HG03108 (cell line): Measurements from ENCODE around the gene DENND2D.
"Not testable (repeated sequence)": the region's sequence is repeated elsewhere in the genome, so short reads cannot be mapped to it uniquely, and the experiment has no call there.

ENCODE experiments used
- ATAC-seq: cut with Tn5 transposase; IDR thresholded peaks from one replicate; pipeline ENCODE4 v1.9.1; 2021; ENCODE audit warnings: moderate library complexity; ENCODE audit not compliant: unreplicated experiment

The DENND2D gene

DNA sequence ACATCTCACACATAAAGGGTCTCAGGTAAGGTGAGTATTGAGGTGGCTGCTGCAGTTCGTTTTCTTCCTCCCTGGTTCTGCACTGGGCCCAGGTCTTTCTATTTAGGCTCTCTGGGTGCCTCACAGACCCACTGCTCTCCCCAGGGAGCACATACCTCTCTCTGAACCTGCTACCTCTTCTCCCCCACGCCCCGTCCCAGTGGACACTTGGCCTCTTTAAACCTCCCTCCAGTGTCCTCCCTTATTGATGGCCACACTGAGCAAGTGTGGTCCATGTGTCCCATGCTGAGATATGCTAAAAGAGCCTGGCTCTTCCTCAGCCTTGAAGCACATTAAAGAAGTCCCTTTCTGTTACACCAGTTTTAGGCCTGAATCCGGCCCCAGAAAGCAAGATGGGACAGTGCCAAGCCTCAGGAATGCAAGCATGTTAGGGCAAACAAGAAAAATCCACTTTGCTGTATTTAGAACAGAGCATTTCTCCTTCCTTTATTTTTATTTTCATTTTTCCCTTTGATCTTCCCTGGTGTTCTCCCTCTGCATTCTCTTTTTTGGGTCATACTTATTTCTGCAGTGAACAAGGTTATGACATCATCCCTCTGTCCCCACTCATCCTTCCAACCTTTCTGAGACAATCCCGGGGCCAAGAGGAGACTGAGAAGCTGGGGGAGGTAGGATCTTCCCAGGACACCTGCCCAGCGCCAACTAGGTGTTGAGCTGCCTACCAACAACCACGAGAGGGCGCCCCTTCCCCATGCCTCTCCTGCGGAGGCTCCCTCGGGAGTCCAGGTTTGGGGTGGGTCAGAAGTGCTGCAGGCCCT, 22.1 kb upstream of the DENND2D start:
- ATAC-seq: peak; percentile 28

- ATAC-seq: peak; percentile 53
These were observed 21.3 kb upstream of the DENND2D start for GRCh38 chr1:111221633-111222291.

- ATAC-seq: no peak
These were observed 20.8 kb upstream of the DENND2D start for GRCh38 chr1:111221276-111221632.

GRCh38 chr1:111220302-111220890, 19.9 kb upstream of the DENND2D start:
- no peak for ATAC-seq

DNA sequence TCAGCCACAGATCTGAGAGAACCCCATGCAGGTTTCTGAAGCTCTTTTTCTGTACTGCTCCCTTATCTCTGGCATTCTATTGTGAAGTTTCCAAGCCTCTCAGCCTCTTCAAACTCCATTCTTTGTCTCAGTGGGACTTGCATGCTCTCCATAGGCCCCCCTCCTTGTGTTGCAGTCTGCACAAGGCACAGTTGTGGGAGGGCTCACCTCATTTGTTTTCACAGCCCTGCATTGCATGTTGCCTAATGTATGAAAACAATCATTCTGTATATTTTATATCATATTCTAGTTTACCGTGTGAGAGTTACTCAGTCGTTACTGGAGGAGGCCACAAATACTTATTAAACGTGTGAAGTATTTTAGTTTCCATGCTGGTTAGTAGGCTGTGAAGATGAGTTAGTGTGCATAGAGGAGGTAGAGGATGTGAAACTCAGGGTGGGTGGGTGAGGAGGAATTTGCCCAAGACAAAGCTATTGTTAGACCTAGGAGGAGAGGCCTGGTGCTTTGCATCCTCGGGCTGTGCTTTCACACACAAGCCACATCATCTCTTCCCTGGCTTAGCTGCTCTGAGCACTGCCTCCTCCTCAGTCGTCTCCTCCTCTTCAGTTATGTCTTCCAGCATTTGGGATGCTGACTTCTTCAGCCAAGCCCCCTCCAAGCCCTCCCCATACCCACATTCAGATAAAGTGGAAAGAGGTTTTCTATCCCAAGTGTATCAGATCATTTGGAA, 19.3 kb upstream of the DENND2D start:
- ATAC-seq: peak; percentile 27

DNA sequence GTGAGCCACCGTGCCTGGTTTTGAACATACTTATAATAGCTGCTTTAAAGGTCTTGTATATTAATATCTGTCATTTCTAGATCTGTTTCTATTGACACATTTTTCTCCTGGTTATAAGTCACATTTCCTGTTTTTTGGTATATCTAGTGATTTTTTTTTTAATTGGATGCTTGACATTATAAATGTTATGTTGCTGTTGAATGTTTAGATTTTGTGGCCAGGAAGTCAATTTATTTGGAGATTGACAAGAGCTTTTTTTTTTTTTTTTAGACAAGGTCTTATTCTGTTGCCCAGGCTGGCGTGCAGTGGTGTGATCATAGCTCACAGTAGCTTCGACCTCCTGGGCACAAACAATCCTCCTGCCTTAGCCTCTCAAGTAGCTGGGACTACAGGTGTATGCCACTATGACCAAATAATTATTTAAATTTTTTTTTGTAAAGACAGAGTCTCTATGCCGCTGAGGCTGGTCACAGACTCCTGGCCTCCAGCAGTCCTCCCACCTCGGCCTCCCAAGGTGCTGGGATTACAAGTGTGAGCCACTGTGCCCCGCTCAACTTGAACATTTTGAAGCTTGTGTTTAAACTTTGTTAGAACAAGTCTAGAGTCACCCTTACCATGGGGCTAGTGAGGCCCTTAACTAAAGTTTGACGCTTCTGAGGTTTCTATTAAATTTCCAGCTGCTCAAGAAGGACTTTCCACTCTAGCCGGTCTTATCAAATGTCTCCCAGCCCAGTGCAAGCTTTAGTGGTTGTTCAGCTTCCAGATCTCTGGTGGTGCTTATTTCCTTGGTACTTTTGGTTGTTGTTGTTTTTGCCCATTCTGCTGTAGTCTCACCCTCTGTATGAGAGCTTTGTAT, 18.5 kb upstream of the DENND2D start:
- no peak for ATAC-seq

GRCh38 chr1:111217183-111217910, 16.9 kb upstream of the DENND2D start:
- ATAC-seq: no peak

DNA sequence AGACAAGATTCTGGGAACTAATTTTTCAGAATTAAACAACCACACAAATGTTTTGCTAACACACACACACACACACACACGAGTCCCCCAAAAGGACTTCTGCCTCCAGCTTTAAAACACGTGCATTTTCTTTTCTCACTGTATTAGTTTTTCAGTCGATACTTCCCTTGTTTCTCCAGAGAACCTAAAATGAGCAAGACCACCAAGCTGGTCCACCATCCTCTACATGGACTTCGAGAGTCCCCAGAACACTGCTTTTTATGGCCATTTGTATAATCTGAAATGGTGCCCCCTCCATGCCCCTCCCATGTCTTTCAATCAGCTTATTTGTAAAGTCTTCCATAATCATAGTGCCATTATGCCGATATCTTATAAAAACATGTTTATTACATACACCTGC, 16.3 kb upstream of the DENND2D start:
- no peak for ATAC-seq

- ATAC-seq: not testable (repeated sequence)
These were observed 14.8 kb upstream of the DENND2D start for GRCh38 chr1:111215285-111215684.

DNA sequence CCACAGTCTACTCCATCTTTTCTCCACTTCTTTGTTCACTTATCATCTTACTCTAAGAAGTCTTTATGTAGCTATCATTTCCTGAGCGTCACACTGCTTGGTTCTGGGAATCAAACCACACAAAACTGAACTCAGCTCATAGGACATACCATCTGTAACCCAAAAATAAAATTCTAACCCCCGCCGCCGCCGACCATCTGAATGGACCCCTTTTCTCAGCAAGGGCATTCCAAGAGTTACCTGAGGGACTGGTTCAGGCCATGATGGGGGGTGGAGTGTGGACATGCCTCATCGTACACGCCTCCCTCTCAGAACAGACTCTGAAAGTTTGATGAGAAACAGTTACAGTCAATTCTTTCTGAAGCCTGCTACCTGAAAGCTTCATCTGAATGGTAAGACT, 14.4 kb upstream of the DENND2D start:
- ATAC-seq: no peak

- no peak for ATAC-seq
These were observed 13.8 kb upstream of the DENND2D start for GRCh38 chr1:111214074-111214801.

- ATAC-seq: no peak
These were observed 13.0 kb upstream of the DENND2D start for GRCh38 chr1:111213412-111213811.

DNA sequence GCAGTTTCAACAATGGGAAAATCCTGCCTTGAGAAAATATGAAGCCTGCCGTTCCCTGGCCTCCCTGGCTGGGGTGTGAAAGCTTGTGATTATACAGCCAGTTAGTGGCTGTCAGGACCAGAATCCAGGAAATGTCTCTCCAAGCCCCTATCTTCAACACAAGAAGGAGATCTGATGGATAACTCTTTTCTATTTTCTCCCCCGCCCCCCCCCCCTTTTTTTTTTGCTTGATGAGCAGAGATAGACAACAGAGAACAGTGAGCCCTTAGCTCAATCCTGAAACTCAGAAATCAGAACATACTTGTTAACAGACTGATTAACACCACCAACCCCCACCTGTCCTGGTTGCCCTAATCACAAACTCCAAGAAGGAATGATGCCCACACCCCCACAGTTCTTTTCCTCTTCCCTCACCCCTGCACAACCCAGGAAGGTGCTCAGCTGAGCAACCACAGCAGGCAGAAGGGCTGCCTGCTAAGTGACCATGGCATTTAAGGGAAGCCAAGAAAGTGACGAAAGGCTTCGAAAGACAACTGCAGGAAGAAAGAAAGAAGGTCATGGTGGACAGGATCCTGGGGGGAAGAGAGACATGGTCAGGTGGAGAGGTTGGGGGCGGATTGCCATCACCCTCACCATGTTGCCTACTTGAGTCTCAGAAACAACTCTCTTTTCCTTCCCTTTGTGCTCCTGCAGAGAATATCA, 12.3 kb upstream of the DENND2D start:
- ATAC-seq: no peak

- no peak for ATAC-seq
These were observed 11.5 kb upstream of the DENND2D start for GRCh38 chr1:111211921-111212320.

GRCh38 chr1:111209622-111210021, 9.2 kb upstream of the DENND2D start:
- no peak for ATAC-seq

- ATAC-seq: no peak
These were observed 8.5 kb upstream of the DENND2D start for GRCh38 chr1:111208921-111209320.

- no peak for ATAC-seq
These were observed 5.2 kb upstream of the DENND2D start for GRCh38 chr1:111205714-111206050.

DNA sequence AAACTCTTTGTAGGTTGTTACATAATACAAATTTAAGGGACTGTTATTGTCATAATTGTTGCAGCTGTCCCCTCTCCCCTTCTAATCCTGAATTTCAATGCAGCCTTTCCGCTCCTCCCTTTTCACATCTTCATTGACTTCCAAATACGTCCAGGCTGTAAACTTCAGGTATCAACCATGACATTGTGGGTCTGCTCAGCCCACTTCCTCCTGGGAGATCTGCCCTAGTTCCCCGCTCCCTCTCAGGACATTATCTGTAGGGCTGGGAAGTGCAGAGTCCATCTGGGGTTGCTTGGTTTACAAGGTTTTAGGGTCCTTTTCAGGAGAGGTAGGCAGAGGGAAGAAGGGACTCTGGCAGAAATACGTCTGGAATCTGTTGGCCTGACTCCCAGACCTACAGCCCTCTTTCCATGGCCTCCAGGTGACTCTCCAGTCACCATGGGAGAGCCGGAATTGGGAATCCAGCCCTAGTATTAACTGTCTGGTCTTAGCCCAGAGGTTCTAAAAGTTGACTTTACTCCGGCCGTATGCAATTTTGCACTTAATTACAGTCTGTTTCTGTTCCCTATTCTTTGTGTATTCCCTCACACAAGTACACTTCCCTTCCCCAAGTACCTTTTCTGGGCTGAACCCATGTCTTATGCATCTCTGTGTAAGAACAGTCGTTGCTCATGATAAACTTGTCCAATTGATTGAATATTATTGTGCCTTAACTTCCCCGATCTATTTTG, 4.7 kb upstream of the DENND2D start:
- ATAC-seq: no peak
